Osteoblast (primary cell): ENCODE data around the gene OLFM1. TPM values are rescaled to one million over a fixed set of nuclear protein-coding genes. Genes with fewer than 3 reads are reported as not detected.

ENCODE experiments used
- DNase-seq: peaks from one replicate; pipeline ENCODE4 v3.0.0; 2011; ENCODE audit warnings: low spot score, mixed read lengths; ENCODE audit not compliant: insufficient read length; ENCODE audit errors: missing footprints
- H2AFZ ChIP-seq: 2 replicates; pipeline ENCODE4 v1.6.0; 2011; ENCODE audit warnings: mild to moderate bottlenecking, low read length
- H3K27ac ChIP-seq: 2 replicates; pipeline ENCODE4 v1.5.1; 2011; ENCODE audit warnings: mild to moderate bottlenecking, low read depth, low read length, moderate library complexity
- H3K27me3 ChIP-seq: 2 replicates; pipeline ENCODE4 v1.6.0; 2012; ENCODE audit warnings: mild to moderate bottlenecking, control low read depth, inconsistent platforms, low read length, moderate library complexity; ENCODE audit not compliant: insufficient read depth
- H3K36me3 ChIP-seq: 2 replicates; pipeline ENCODE4 v1.5.1; 2011; ENCODE audit warnings: mild to moderate bottlenecking, low read length, control low read depth, moderate library complexity; ENCODE audit not compliant: insufficient read depth
- H3K4me1 ChIP-seq: 2 replicates; pipeline ENCODE4 v1.5.1; 2011; ENCODE audit warnings: mild to moderate bottlenecking, low read length, control low read depth, moderate library complexity; ENCODE audit not compliant: insufficient read depth
- H3K4me2 ChIP-seq: 2 replicates; pipeline ENCODE4 v1.6.0; 2011; ENCODE audit warnings: mild to moderate bottlenecking, low read length; ENCODE audit not compliant: insufficient read depth
- H3K4me3 ChIP-seq: fragments of 200-600 bp; sonication (generic); 3 replicates; pipeline ENCODE4 v1.5.1; 2012; ENCODE audit warnings: mild to moderate bottlenecking, low read length, inconsistent platforms; ENCODE audit not compliant: insufficient read depth
- H3K79me2 ChIP-seq: 2 replicates; pipeline ENCODE4 v1.6.0; 2012; ENCODE audit warnings: mild to moderate bottlenecking, low read length, control low read depth, inconsistent platforms; ENCODE audit not compliant: insufficient read depth
- H3K9me3 ChIP-seq: 2 replicates; pipeline ENCODE4 v1.5.1; 2011; ENCODE audit warnings: low read depth, low read length, control low read depth
- H4K20me1 ChIP-seq: 2 replicates; pipeline ENCODE4 v1.6.0; 2012; ENCODE audit warnings: mild to moderate bottlenecking, low read length, control low read depth; ENCODE audit not compliant: insufficient read depth
- total RNA-seq: library from RNA; depleted of rRNA; stranded (reverse); fragments of >200 nt; gene quantifications from 2 replicates; pipeline ENCODE4 v1.2.3, GENCODE V29; 2012
- TF ChIP-seq, protein P1 (sequence below): IDR thresholded peaks from 2 replicates; pipeline ENCODE4 v1.5.1; 2011; ENCODE audit warnings: mild to moderate bottlenecking, low read depth, low read length, moderate library complexity; ENCODE audit errors: extremely low read depth

Gene OLFM1
- total RNA-seq, 1 donor, result under 0.01 TPM

DNA sequence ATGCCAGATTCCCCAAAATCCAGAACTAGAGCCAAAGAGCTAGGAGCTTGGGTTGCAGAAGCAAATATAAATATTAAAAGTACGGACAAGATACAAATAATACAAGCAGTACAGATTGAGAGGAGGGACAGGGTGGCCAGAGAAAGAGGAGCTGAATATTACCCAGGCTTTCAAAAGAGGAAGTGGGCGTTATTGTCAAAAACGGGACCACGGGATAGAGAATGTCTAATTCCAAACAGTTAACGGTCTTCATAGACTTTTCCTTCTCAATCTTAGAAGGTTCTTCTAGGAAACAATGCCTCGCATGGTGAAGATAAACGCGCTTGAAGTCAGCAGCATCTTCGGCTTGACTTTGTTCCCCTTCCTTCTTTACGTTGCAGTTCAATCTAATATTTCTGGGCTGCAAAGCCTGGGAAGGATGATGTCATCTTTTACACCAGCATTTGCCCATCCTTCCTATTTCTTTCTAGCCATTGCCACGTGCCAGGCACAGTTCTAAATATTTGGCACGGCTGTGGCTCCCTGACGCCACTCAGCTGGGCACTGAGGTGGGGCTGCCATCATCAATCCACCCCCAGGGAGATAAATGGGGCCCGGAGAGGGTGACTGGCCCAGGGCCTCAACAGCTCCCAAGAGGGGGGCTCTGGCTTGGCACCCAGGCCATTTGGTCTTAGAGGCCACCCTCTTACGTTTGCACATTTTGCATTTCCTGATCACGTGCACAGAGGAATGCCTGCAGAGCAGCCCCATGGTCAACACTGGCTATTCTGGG is 16.3 kb upstream of the OLFM1 start:
- Histone ChIP-seq H3K4me3 (no peak overlapping the region), H3K9me3 (no peaks in the 10 kb centered on the region), H3K4me2 (no peak overlapping the region), H3K27ac (no peak overlapping the region), H2AFZ (no peak overlapping the region), H3K36me3 (no peaks in the 10 kb centered on the region), H4K20me1 (no peaks in the 10 kb centered on the region), H3K4me1 (no peaks in the 10 kb centered on the region), H3K79me2 (no peaks in the 10 kb centered on the region), H3K27me3 (peaks cover 5% of the 10 kb centered on the region)
- peak; percentile 53 for DNase-seq
- TF ChIP-seq, protein P1, sequence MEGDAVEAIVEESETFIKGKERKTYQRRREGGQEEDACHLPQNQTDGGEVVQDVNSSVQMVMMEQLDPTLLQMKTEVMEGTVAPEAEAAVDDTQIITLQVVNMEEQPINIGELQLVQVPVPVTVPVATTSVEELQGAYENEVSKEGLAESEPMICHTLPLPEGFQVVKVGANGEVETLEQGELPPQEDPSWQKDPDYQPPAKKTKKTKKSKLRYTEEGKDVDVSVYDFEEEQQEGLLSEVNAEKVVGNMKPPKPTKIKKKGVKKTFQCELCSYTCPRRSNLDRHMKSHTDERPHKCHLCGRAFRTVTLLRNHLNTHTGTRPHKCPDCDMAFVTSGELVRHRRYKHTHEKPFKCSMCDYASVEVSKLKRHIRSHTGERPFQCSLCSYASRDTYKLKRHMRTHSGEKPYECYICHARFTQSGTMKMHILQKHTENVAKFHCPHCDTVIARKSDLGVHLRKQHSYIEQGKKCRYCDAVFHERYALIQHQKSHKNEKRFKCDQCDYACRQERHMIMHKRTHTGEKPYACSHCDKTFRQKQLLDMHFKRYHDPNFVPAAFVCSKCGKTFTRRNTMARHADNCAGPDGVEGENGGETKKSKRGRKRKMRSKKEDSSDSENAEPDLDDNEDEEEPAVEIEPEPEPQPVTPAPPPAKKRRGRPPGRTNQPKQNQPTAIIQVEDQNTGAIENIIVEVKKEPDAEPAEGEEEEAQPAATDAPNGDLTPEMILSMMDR, result no peak

DNA sequence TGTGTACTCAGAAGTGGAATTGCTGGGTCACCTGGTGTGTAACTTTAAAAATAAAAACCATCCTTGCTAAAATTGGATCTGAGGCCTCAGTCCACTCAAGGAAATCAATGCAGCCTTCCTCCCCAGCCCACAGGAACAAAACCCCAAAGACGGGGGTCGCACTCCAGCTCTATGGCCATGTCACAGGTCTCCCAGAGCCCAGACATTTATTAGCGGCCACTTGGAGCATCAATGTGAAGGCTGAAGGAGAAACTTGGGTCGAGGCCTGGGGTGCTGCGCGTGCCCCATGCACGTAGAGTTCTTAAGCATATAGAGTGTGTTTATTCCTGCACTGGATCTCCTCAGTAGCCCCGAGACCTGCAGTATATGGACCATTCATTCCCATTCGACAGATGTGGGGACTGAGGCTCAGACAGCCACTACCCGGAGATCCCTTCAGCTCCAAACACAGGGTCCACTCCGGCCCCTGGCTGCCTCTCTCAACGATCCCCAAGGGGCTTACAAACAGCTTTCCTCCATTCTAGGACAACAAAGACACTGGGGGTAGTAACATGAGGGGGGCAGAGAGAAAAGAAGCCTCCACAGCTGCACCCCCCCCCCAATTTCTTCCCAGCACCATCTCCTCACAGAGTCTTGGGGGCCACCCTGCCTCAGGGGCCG is 14.3 kb upstream of the OLFM1 start:
- TF ChIP-seq, protein P1, result no peak
- Histone ChIP-seq H3K4me1 (no peaks in the 10 kb centered on the region), H3K36me3 (no peaks in the 10 kb centered on the region), H3K9me3 (no peaks in the 10 kb centered on the region), H3K4me3 (no peak overlapping the region), H3K27ac (no peak overlapping the region), H2AFZ (no peak overlapping the region), H4K20me1 (peaks cover 5% of the 10 kb centered on the region), H3K27me3 (peaks cover 6% of the 10 kb centered on the region), H3K79me2 (no peaks in the 10 kb centered on the region), H3K4me2 (no peak overlapping the region)
- DNase-seq, result peak; percentile 75

DNA sequence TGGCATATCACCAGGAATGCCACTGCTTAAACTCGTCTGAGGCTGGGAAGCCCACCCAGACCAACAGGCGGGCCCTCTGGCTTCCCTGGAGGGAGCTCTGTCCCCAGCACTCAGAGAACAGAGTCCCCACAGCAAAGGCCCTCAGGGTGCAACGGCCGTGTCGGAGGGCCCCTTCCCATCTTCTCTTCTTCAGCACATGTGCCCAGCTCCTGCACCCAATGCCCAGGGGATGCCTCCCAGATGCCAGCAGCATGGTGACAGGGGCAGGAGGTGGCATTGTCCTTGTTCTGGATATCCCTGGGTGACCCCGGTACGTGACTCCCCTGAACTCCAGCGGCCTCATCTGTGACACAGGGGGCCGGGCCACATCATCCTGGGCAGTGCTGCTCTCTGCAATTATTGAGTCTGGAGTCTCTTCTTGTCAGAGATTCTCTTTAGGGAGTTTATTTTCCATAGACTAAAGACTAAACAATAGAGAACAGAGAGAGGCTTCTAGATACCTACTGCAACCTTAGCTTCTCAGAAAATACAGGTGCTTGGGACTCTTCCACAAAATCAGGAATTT is 13.6 kb upstream of the OLFM1 start:
- Histone ChIP-seq H4K20me1 (peaks cover 5% of the 10 kb centered on the region), H3K4me3 (no peak overlapping the region), H3K27ac (no peak overlapping the region), H3K4me2 (no peak overlapping the region), H3K9me3 (no peaks in the 10 kb centered on the region), H3K79me2 (no peaks in the 10 kb centered on the region), H3K27me3 (peaks cover 6% of the 10 kb centered on the region), H2AFZ (no peak overlapping the region), H3K36me3 (no peaks in the 10 kb centered on the region), H3K4me1 (no peaks in the 10 kb centered on the region)
- TF ChIP-seq, protein P1, result no peak
- peak; percentile 71 for DNase-seq
